ENCODE results near the gene C5orf63. TPM values are rescaled to one million over a fixed set of nuclear protein-coding genes. Genes with fewer than 3 reads are reported as not detected.

C5orf63 gene
- total RNA-seq, 1 donor from 2014 or later = 1.5 TPM

- no peaks in the 10 kb centered on the region for H3F3A ChIP-seq (ENCODE audit: low read depth)
- H3K4me3 ChIP-seq = no peak overlapping the region
- no peak overlapping the region for H3K9ac ChIP-seq
- H3K36me3 Mint-ChIP-seq = no peaks in the 10 kb centered on the region
- no peak for TF ChIP-seq EZH2phosphoT487 (IDR thresholded peaks at IDR 0.05)
- TF ChIP-seq EZH2 (IDR thresholded peaks at IDR 0.05) = no peak
- TF ChIP-seq, protein P1, sequence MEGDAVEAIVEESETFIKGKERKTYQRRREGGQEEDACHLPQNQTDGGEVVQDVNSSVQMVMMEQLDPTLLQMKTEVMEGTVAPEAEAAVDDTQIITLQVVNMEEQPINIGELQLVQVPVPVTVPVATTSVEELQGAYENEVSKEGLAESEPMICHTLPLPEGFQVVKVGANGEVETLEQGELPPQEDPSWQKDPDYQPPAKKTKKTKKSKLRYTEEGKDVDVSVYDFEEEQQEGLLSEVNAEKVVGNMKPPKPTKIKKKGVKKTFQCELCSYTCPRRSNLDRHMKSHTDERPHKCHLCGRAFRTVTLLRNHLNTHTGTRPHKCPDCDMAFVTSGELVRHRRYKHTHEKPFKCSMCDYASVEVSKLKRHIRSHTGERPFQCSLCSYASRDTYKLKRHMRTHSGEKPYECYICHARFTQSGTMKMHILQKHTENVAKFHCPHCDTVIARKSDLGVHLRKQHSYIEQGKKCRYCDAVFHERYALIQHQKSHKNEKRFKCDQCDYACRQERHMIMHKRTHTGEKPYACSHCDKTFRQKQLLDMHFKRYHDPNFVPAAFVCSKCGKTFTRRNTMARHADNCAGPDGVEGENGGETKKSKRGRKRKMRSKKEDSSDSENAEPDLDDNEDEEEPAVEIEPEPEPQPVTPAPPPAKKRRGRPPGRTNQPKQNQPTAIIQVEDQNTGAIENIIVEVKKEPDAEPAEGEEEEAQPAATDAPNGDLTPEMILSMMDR (IDR thresholded peaks at IDR 0.05) = no peak
- H2AFZ ChIP-seq (replicated peaks) = no peak overlapping the region
- no peaks in the 10 kb centered on the region for H3K79me2 ChIP-seq (ENCODE audit: low read depth)
- H3K9me3 ChIP-seq (ENCODE audit: low read depth) = no peaks in the 10 kb centered on the region
- H3K27ac ChIP-seq = no peak overlapping the region
- H3K27me3 Mint-ChIP-seq (ENCODE audit: insufficient read depth, low read depth) = no peaks in the 10 kb centered on the region
- H3K27me3 ChIP-seq = no peaks in the 10 kb centered on the region
- no peaks in the 10 kb centered on the region for H4K20me1 ChIP-seq (ENCODE audit: low read depth)
- H3K4me2 ChIP-seq = no peak overlapping the region
- H3K9me3 Mint-ChIP-seq = no peaks in the 10 kb centered on the region
- H3K4me1 ChIP-seq = peaks cover 8% of the 10 kb centered on the region
- H3K27ac Mint-ChIP-seq = no peak overlapping the region
- no peaks in the 10 kb centered on the region for H3K36me3 ChIP-seq
- no peak for DNase-seq (ENCODE audit: low spot score)
- peaks cover 16% of the 10 kb centered on the region for H3K4me1 Mint-ChIP-seq
- no peak overlapping the region for H3K4me3 Mint-ChIP-seq
Observed at GRCh38 chr5:127064253-127064840, 9.0 kb downstream of the C5orf63 start.

DNA sequence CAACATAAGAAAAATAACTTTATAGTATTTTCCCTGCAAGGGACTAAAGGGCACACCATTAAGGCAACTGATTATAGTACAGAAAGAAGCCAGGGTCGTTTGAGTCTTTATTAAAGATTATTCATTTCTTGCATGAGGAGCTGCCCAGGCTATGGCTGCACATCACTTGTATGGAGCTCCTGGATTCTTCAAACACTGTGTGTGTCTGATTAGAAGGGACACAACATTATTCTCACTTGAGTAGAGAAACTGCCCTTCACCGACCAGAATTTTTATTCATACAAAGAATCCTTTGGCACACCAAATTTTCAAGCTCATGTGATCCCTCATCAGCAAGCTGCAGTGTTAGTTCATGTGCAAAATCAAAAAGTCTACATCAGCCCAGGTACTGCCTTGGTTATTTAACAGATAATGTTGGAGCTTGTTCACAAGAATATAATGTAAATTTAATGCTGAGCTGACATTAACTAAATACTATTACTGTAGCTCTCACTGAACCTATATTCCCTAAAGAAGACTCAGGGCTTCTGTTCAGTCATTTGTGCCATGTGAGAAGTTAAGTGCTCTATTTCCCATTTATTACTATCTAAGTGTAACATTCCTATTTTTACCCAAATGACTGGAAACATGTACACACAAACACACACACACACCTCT, 9.9 kb downstream of the C5orf63 start:
- TF ChIP-seq, protein P1 (IDR thresholded peaks at IDR 0.05) = no peak
- TF ChIP-seq EZH2 (IDR thresholded peaks at IDR 0.05) (no peak), EZH2phosphoT487 (IDR thresholded peaks at IDR 0.05) (no peak)
- no peaks in the 10 kb centered on the region for H3K36me3 Mint-ChIP-seq
- no peak for DNase-seq (ENCODE audit: low spot score)
- no peak overlapping the region for H3K9ac ChIP-seq
- H4K20me1 ChIP-seq (ENCODE audit: low read depth) = no peaks in the 10 kb centered on the region
- no peaks in the 10 kb centered on the region for H3K36me3 ChIP-seq
- no peaks in the 10 kb centered on the region for H3K27me3 ChIP-seq
- no peaks in the 10 kb centered on the region for H3K9me3 Mint-ChIP-seq
- H3K4me1 ChIP-seq = peaks cover 8% of the 10 kb centered on the region
- no peak overlapping the region for H3K4me2 ChIP-seq
- H3K9me3 ChIP-seq (ENCODE audit: low read depth) = no peaks in the 10 kb centered on the region
- peaks cover 16% of the 10 kb centered on the region for H3K4me1 Mint-ChIP-seq
- no peaks in the 10 kb centered on the region for H3F3A ChIP-seq (ENCODE audit: low read depth)
- no peak overlapping the region for H3K4me3 ChIP-seq
- H3K79me2 ChIP-seq (ENCODE audit: low read depth) = no peaks in the 10 kb centered on the region
- H3K27ac ChIP-seq = no peak overlapping the region
- H2AFZ ChIP-seq (replicated peaks) = no peak overlapping the region
- H3K27ac Mint-ChIP-seq = no peak overlapping the region
- H3K27me3 Mint-ChIP-seq (ENCODE audit: insufficient read depth, low read depth) = no peaks in the 10 kb centered on the region
- H3K4me3 Mint-ChIP-seq = no peak overlapping the region

- no peaks in the 10 kb centered on the region for H3F3A ChIP-seq (ENCODE audit: low read depth)
- no peaks in the 10 kb centered on the region for H3K9me3 ChIP-seq (ENCODE audit: low read depth)
- H3K79me2 ChIP-seq (ENCODE audit: low read depth) = no peaks in the 10 kb centered on the region
- no peak overlapping the region for H3K4me3 ChIP-seq
- H3K27ac ChIP-seq = no peak overlapping the region
- Mint-ChIP-seq H3K4me1 (peaks cover 16% of the 10 kb centered on the region), H3K36me3 (no peaks in the 10 kb centered on the region), H3K27ac (no peak overlapping the region), H3K9me3 (no peaks in the 10 kb centered on the region), H3K27me3 (ENCODE audit: insufficient read depth, low read depth) (no peaks in the 10 kb centered on the region), H3K4me3 (no peak overlapping the region)
- H3K27me3 ChIP-seq = no peaks in the 10 kb centered on the region
- no peaks in the 10 kb centered on the region for H4K20me1 ChIP-seq (ENCODE audit: low read depth)
- no peak overlapping the region for H3K9ac ChIP-seq
- H3K36me3 ChIP-seq = no peaks in the 10 kb centered on the region
- TF ChIP-seq EZH2 (IDR thresholded peaks at IDR 0.05) (no peak), EZH2phosphoT487 (IDR thresholded peaks at IDR 0.05) (no peak)
- TF ChIP-seq, protein P1 (IDR thresholded peaks at IDR 0.05) = no peak
- H3K4me1 ChIP-seq = peaks cover 8% of the 10 kb centered on the region
- H2AFZ ChIP-seq (replicated peaks) = no peak overlapping the region
- no peak for DNase-seq (ENCODE audit: low spot score)
- no peak overlapping the region for H3K4me2 ChIP-seq
Observed at GRCh38 chr5:127061956-127062355, 11.3 kb downstream of the C5orf63 start.

All from neural progenitor cell (in vitro differentiated cells).